Fibroblast of peridontal ligament (primary cell): ENCODE results near the gene MYLK2.

Source experiments
- DNase-seq: peaks from one replicate; pipeline ENCODE4 v3.0.0-alpha.2; 2010; ENCODE audit errors: extremely low read depth

Gene MYLK2

DNA sequence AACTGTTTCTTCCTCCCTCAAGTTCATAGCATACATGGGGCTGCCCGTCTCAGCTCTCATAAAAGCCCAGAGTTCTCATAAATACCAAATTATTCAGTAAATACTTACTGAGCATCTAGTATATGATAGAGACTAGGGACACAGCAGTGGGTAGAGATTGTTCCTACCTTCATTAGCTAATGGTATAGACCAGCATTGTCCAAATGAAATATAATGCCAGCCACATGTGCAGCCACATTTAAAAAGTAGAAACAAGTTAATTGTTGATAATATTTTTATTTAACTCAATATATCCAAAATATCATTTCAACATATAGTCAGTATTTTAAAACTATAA is 52.4 kb downstream of the MYLK2 start:
- DNase-seq = no peak

DNA sequence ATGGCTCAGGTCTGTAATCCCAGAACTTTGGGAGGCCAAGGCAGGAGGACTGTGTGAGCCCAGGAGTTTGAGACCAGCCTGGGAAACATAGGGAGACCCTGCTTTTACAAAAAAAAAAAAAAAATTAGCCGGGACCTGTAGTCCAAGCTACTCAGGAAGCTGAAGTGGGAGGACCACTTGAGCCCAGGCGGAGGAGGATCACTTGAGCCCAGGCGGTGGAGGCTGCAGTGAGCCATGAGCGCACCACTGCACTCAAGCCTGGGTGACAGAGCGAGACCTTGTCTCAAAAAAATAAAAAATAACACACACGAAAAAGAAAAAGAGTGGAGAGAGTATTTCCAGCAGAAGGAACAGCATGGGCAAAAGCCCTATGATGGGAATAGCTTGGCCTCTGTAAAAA is 53.2 kb downstream of the MYLK2 start:
- no peak for DNase-seq

DNA sequence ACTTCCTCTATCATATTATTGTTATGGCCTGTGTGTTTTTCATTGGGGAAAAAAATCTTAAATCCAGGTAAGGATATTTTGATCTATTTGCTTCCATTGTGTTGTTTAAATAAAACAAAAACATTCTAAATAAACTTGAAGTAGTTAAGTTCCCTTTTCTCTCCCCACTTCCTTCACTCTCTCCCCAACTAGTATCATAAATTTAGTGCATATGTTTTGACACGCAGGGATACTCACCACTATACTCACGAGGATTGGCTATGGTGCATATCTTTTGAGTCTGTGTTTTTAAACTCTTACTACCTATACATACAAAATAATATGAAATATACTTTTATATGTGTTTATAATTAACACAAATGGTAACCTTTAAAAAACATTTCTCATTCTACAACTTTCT is 56.5 kb downstream of the MYLK2 start:
- no peak for DNase-seq

DNA sequence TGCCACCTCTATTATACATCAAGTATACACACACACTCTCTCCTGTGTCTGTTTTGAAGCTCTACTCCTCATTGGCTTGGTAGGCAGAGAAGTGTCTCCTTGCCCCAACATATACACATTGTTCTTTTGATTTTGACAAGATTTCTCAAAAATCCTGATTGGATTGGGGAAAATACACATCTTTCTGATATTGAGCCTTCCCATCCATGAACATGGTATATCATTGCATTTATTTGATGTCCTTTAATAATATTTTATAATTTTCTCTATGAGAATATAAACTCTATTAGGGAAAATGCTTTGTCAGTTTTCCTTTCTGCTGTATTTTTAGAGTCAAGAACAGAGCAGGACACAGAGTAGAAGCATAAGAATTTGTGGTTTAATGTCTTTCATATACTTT is 58.5 kb downstream of the MYLK2 start:
- DNase-seq = no peak

DNA sequence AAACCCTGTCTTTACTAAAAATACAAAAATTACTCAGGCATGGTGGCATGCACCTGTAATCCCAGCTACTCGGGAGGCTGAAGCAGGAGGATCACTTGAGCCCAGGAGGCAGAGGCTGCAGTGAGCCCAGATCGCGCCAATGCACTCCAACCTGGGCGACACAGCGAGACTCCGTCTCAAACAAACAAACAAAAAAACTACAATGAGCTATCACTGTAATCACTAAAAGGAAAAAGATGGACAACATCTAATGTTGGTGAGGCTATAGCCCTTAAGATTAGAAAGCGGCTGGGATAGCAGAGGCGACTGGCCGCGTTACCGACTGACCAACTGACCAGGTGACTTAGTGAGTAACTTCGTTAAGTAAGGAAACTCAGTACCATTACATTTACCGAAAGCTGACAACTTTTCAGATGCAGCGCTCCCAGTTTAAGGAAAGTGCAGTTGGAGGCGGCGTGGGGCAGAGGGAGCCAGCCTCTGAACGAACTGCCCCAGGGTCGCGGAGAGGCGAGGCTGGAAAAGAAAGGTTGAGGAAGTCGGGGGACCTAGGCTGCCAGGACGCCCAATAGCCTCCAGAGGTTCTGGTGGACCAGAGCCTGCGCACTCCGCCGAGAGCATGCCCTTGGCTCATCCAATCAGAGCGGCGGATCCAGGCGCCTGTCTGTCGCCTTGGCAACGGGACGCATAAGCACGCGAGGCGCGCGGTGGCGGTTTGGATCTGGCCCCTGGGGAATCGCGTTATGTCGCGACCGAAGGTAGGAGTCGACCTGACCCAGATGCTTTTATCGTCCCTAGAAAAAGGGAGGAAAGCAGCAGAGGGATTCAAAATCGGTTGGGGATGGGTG is 60.2 kb downstream of the MYLK2 start:
- peak; percentile 91 for DNase-seq

DNA sequence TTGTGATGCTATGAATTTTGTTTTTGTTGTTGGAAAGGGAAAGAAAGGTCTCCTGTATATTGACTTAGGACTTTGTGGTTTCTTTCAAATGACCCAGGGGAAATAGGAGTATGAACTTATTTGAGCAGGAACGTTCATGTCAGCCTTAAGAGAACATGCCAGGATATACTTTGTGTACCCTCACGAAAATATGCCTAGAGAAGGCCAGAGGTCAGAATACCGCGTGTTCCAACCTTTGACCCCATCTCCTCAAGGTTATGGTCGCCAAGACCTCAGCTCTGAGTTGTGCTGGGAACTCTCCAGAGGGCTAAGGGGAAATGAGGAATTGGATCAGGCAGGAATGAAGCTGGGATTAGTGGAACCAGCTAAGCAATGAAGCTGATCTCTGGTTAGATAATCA is 62.8 kb downstream of the MYLK2 start:
- DNase-seq = no peak

DNA sequence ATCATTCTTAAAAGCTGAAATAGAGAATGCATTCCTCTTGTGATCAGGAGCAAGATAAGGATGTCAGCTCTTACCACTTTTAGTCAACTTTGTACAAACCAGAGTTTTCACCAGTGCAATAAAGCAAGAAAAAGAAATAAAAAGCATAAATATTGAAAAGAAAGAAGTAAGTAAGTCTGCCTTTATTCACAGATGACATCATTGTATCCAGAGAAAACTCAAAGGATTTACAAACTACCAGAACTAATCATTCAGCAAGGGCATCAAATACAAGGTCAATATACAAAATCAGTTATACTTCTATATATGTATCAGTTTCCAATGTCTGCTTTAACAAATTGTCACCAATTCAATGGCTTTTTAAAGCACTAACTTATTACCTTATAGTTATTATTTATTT is 64.7 kb downstream of the MYLK2 start:
- no peak for DNase-seq
